HFFc6 (cell line): ENCODE data around the gene KANSL1L. TPM values are rescaled to one million over a fixed set of nuclear protein-coding genes. Genes with fewer than 3 reads are reported as not detected.
A peak's percentile ranks its signal among the peaks of the same experiment; 100 is the strongest.

Source experiments
- DNase-seq: peaks from one replicate; pipeline ENCODE4 v3.0.0-alpha.2; 2018
- H3K27ac Mint-ChIP-seq: 2 replicates; pipeline ENCODE4 v1.8.0; 2020; ENCODE audit warnings: mild to moderate bottlenecking, mixed read lengths
- H3K27me3 Mint-ChIP-seq: 2 replicates; pipeline ENCODE4 v1.8.0; 2021; ENCODE audit warnings: mild to moderate bottlenecking, moderate library complexity, mixed read lengths; ENCODE audit not compliant: insufficient read depth
- H3K36me3 Mint-ChIP-seq: 2 replicates; pipeline ENCODE4 v1.8.0; 2021; ENCODE audit warnings: low read depth, mixed read lengths
- H3K4me1 Mint-ChIP-seq: 2 replicates; pipeline ENCODE4 v1.8.0; 2020; ENCODE audit warnings: low read depth, mixed read lengths
- H3K4me3 Mint-ChIP-seq: 2 replicates; pipeline ENCODE4 v1.8.0; 2020; ENCODE audit warnings: mild to moderate bottlenecking, moderate library complexity, mixed read lengths
- H3K9me3 Mint-ChIP-seq: 2 replicates; pipeline ENCODE4 v1.8.0; 2020; ENCODE audit warnings: mild to moderate bottlenecking, mixed read lengths
- total RNA-seq, 6 experiments: library from RNA; stranded (reverse); fragmentation: NEBNext Ultra II Directional; extraction: Animal tissue kit (Norgen Biotek cat#: 25700); gene quantifications; 2 replicates in 1 of 6; 3 replicates in 5 of 6; pipeline ENCODE4 v1.2.3, GENCODE V29; 2021
- TF ChIP-seq, protein P1 (sequence below): fragments of 200-600 bp; sonication (generic); IDR thresholded peaks from 2 replicates; pipeline ENCODE4 v1.5.0; 2021; ENCODE audit warnings: antibody characterized with exemption, mild to moderate bottlenecking

Gene KANSL1L
- total RNA-seq, 6 experiments from 2014 or later, result 3.3 to 6.0 (median 4.8) TPM

DNA sequence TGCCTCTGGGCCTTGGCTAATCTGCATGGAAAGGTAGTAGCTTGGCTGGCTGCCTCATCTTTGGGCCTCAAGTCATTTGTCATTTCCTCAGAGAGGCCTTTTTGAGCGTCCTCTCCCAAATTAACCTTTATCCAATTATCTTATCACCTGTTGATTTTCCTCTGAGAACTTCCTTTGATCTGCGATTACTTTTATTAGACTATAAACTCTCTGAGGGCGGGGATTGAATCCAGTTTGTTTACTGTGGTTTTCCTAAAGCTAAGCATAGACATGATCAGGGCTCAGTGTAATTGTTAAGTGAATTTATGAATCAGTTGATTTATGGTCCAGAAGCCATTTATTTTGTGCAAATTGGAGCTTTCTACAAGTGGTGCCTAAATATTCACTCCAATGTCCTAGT, 161.3 kb downstream of the KANSL1L start:
- Mint-ChIP-seq H3K4me3 (no peak overlapping the region), H3K27me3 (no peaks in the 10 kb centered on the region), H3K4me1 (peaks cover 28% of the 10 kb centered on the region), H3K27ac (no peak overlapping the region), H3K9me3 (no peaks in the 10 kb centered on the region), H3K36me3 (peaks cover 21% of the 10 kb centered on the region)
- no peak for DNase-seq
- TF ChIP-seq, protein P1, sequence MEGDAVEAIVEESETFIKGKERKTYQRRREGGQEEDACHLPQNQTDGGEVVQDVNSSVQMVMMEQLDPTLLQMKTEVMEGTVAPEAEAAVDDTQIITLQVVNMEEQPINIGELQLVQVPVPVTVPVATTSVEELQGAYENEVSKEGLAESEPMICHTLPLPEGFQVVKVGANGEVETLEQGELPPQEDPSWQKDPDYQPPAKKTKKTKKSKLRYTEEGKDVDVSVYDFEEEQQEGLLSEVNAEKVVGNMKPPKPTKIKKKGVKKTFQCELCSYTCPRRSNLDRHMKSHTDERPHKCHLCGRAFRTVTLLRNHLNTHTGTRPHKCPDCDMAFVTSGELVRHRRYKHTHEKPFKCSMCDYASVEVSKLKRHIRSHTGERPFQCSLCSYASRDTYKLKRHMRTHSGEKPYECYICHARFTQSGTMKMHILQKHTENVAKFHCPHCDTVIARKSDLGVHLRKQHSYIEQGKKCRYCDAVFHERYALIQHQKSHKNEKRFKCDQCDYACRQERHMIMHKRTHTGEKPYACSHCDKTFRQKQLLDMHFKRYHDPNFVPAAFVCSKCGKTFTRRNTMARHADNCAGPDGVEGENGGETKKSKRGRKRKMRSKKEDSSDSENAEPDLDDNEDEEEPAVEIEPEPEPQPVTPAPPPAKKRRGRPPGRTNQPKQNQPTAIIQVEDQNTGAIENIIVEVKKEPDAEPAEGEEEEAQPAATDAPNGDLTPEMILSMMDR, result no peak

DNA sequence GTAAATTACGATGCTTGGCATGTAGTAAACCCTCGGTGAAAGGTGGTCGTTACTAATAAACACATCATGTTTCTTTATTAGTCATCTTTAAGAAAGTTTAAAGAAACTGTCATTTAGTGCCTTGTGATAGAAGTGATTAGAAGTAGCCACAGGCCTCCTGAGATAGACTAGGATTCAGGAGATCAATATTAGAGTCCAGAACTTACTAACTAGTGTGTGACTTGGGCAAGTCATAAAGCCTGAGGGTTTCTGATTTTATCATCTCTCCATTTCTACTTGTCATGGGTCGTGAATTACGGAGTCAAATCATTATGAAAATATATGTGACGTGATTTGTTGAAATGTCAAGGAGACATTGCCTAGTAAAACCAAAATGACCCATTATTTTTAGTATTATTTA, 162.1 kb downstream of the KANSL1L start:
- H3K36me3 Mint-ChIP-seq, result peaks cover 24% of the 10 kb centered on the region
- TF ChIP-seq, protein P1, result no peak
- H3K27ac Mint-ChIP-seq, result no peak overlapping the region
- DNase-seq, result no peak
- no peaks in the 10 kb centered on the region for H3K27me3 Mint-ChIP-seq
- no peaks in the 10 kb centered on the region for H3K9me3 Mint-ChIP-seq
- no peak overlapping the region for H3K4me3 Mint-ChIP-seq
- peaks cover 36% of the 10 kb centered on the region for H3K4me1 Mint-ChIP-seq

DNA sequence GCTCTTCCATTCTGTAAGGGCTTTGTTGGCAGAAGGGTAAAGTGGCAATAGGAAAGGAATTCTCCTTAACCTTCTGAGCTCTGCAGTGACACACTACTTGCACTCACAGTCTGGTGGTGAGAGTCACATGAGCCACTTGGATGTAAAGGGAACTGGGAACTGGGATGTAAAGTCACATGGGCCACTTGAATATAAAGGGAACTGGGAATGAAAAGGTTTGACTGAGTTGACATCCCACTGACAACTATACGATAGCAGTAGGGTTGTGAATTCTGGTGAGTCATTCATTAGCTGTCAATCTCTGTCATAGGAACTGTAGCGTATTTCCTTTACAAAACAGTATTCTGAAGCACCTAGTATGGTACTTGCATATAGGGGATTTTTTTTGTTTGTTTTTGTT, 163.3 kb downstream of the KANSL1L start:
- Mint-ChIP-seq H3K4me1 (peaks cover 47% of the 10 kb centered on the region), H3K27me3 (no peaks in the 10 kb centered on the region), H3K27ac (no peak overlapping the region), H3K36me3 (peaks cover 27% of the 10 kb centered on the region), H3K4me3 (no peak overlapping the region; the same call in 1 of the 2 replicates), H3K9me3 (no peaks in the 10 kb centered on the region)
- TF ChIP-seq, protein P1, result no peak
- no peak for DNase-seq

DNA sequence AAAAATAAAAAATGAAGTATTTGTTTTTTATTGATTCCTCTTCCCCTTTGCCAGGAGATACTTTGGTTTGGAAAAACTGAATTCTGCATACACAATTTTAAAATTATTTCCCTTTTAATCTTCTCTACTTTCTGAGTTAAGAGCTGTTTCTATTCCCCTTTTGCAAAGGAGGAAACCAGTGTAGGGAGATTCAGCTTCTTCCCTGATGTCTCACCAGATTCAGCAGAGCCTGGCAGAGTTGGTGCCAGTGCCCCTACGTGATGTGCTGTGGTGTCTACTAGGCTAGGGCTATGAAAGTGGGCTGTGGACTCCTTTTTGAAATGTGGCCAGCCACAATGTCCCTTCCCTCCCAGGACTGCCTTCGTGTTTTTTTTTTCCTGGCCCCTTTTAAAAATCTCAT, 166.3 kb downstream of the KANSL1L start:
- Mint-ChIP-seq H3K27me3 (no peaks in the 10 kb centered on the region), H3K9me3 (no peaks in the 10 kb centered on the region), H3K4me3 (no peak overlapping the region; the same call in 1 of the 2 replicates), H3K36me3 (peaks cover 15% of the 10 kb centered on the region; the same call in 1 of the 2 replicates), H3K4me1 (peaks cover 54% of the 10 kb centered on the region), H3K27ac (peak overlapping the region; percentile 62; the same call in 1 of the 2 replicates)
- TF ChIP-seq, protein P1, result no peak
- DNase-seq, result no peak

DNA sequence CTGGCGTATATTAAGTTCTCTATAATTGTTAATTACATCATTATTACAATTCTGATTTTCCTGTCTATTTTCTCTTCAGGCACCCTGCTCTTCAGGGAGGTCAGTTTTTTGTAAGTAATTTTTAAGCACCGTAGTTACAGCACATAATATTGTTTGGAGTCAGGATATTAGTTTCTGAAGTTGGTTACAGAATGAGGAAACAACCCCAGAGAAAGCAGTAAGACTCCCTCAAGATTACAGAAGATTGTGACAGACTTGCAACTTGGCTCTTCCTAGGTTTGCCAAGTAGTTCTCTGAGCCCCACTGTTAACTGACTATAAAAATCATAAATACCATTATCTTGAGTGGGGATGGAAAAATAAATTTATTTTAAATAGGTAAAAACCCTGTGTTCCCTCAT, 167.8 kb downstream of the KANSL1L start:
- Mint-ChIP-seq H3K27ac (peak overlapping the region; percentile 79), H3K27me3 (no peaks in the 10 kb centered on the region), H3K4me1 (peaks cover 54% of the 10 kb centered on the region), H3K9me3 (no peaks in the 10 kb centered on the region), H3K4me3 (peak overlapping the region; percentile 93), H3K36me3 (peaks cover 13% of the 10 kb centered on the region; the same call in 1 of the 2 replicates)
- TF ChIP-seq, protein P1, result no peak
- DNase-seq, result no peak
